Memory B cell (primary cell): Measurements from ENCODE around the gene CAMK1D.
"Not testable (repeated sequence)": the region's sequence is repeated elsewhere in the genome, so short reads cannot be mapped to it uniquely, and the experiment has no call there.

ENCODE experiments used
- ATAC-seq: fragments of 150-1000 bp; cut with Tn5 transposase; 2 replicates; pipeline ENCODE4 v1.10.0; 2021; ENCODE audit warnings: low read depth, mild to moderate bottlenecking, moderate library complexity
- DNase-seq, 2 donors: peaks; one replicate each; pipeline ENCODE4 v3.0.0; 2022; ENCODE audit warnings: low spot score in 2 of 2
- H3K27ac Mint-ChIP-seq: one replicate; pipeline ENCODE4 v1.8.0; 2022; ENCODE audit warnings: mild to moderate bottlenecking, moderate library complexity, mixed read lengths
- H3K27me3 Mint-ChIP-seq: one replicate; pipeline ENCODE4 v1.8.0; 2022; ENCODE audit warnings: mixed read lengths
- H3K36me3 Mint-ChIP-seq: one replicate; pipeline ENCODE4 v1.8.0; 2022; ENCODE audit warnings: mild to moderate bottlenecking, mixed read lengths
- H3K4me1 Mint-ChIP-seq: one replicate; pipeline ENCODE4 v1.8.0; 2022; ENCODE audit warnings: mixed read lengths
- H3K4me3 Mint-ChIP-seq: one replicate; pipeline ENCODE4 v1.8.0; 2022; ENCODE audit warnings: mild to moderate bottlenecking, moderate library complexity, mixed read lengths
- H3K9me3 Mint-ChIP-seq: one replicate; pipeline ENCODE4 v1.8.0; 2022; ENCODE audit warnings: mixed read lengths

Gene CAMK1D

GRCh38 chr10:12350167-12350872 lies 973 bp downstream of the CAMK1D start:
- Mint-ChIP-seq H3K9me3 (no peaks in the 10 kb centered on the region), H3K27me3 (no peaks in the 10 kb centered on the region), H3K27ac (peak overlapping the region; percentile 98), H3K4me1 (peaks cover 39% of the 10 kb centered on the region), H3K36me3 (peaks cover 12% of the 10 kb centered on the region), H3K4me3 (peak overlapping the region; percentile 98)
- DNase-seq (peak; percentile 52 to 73), ATAC-seq (peak; percentile 44)

DNA sequence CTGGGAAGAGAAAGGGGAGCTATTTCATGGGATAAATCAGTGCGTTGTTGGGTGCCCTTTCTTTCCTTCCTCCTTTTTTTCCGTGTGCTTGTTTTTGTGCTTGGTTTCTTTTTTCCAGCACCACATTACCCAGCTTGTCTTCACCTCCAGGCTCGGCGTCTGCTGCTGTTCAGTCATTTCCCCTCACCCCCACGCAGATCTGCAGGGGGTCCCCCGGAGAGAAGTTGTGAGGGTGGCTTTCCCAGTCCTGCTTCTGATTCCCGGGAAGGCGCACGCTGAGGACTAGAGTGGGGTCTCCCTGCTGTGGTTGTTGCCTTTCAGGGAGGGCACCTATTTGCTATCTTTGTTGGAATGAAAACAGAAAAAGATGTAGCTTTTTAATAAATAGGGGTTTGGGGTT lies 1.6 kb downstream of the CAMK1D start:
- ATAC-seq (no peak), DNase-seq (no peak)
- H3K27me3 Mint-ChIP-seq = no peaks in the 10 kb centered on the region
- H3K4me1 Mint-ChIP-seq = peaks cover 43% of the 10 kb centered on the region
- no peaks in the 10 kb centered on the region for H3K9me3 Mint-ChIP-seq
- peaks cover 12% of the 10 kb centered on the region for H3K36me3 Mint-ChIP-seq
- peak overlapping the region; percentile 98 for H3K27ac Mint-ChIP-seq
- H3K4me3 Mint-ChIP-seq = peak overlapping the region; percentile 98

GRCh38 chr10:12351447-12351846 lies 2.1 kb downstream of the CAMK1D start:
- Mint-ChIP-seq H3K27me3 (no peaks in the 10 kb centered on the region), H3K9me3 (no peaks in the 10 kb centered on the region), H3K36me3 (peaks cover 12% of the 10 kb centered on the region), H3K27ac (peak overlapping the region; percentile 98), H3K4me1 (peaks cover 46% of the 10 kb centered on the region), H3K4me3 (peak overlapping the region; percentile 98)
- no peak for DNase-seq
- ATAC-seq = no peak

GRCh38 chr10:12351889-12352288 lies 2.5 kb downstream of the CAMK1D start:
- peaks cover 13% of the 10 kb centered on the region for H3K36me3 Mint-ChIP-seq
- no peak for DNase-seq
- no peaks in the 10 kb centered on the region for H3K9me3 Mint-ChIP-seq
- H3K4me3 Mint-ChIP-seq = peak overlapping the region; percentile 98
- peak overlapping the region; percentile 98 for H3K27ac Mint-ChIP-seq
- peaks cover 49% of the 10 kb centered on the region for H3K4me1 Mint-ChIP-seq
- no peak for ATAC-seq
- no peaks in the 10 kb centered on the region for H3K27me3 Mint-ChIP-seq

GRCh38 chr10:12353399-12354242 lies 4.3 kb downstream of the CAMK1D start:
- ATAC-seq (no peak), DNase-seq (no peak)
- no peaks in the 10 kb centered on the region for H3K9me3 Mint-ChIP-seq
- peaks cover 16% of the 10 kb centered on the region for H3K36me3 Mint-ChIP-seq
- peak overlapping the region; percentile 83 for H3K27ac Mint-ChIP-seq
- no peaks in the 10 kb centered on the region for H3K27me3 Mint-ChIP-seq
- H3K4me1 Mint-ChIP-seq = peaks cover 52% of the 10 kb centered on the region
- peak overlapping the region; percentile 64 for H3K4me3 Mint-ChIP-seq

DNA sequence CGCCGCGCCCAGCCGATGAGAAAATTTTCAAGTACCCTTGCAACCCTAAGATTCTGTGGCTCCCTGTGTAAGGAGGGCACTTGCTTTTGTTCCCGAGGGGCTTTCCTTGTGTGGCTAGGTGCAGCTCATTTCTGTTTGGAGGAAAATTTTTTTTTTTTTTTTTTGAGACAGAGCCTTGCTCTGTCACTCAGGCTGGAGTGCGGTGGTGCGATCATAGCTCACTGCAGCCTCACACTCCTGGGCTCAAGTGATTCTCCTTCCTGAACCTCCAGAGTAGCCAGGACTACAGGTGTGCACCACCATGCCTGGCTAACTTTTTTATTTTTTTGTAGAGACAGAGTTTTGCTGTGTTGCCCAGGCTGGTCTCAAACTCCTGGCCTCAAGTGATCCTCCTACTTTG lies 5.3 kb downstream of the CAMK1D start:
- H3K9me3 Mint-ChIP-seq, DNase-seq, H3K4me3 Mint-ChIP-seq, H3K27me3 Mint-ChIP-seq, ATAC-seq, H3K27ac Mint-ChIP-seq: not testable (repeated sequence)
- Mint-ChIP-seq H3K36me3 (peaks cover 14% of the 10 kb centered on the region), H3K4me1 (peaks cover 61% of the 10 kb centered on the region)

- Mint-ChIP-seq H3K9me3 (no peaks in the 10 kb centered on the region), H3K27ac (peak overlapping the region; percentile 73), H3K36me3 (peaks cover 14% of the 10 kb centered on the region), H3K4me3 (peak overlapping the region; percentile 58), H3K4me1 (peaks cover 64% of the 10 kb centered on the region), H3K27me3 (no peaks in the 10 kb centered on the region)
- no peak for ATAC-seq
- no peak for DNase-seq
These were observed 6.0 kb downstream of the CAMK1D start for GRCh38 chr10:12355384-12355783.

DNA sequence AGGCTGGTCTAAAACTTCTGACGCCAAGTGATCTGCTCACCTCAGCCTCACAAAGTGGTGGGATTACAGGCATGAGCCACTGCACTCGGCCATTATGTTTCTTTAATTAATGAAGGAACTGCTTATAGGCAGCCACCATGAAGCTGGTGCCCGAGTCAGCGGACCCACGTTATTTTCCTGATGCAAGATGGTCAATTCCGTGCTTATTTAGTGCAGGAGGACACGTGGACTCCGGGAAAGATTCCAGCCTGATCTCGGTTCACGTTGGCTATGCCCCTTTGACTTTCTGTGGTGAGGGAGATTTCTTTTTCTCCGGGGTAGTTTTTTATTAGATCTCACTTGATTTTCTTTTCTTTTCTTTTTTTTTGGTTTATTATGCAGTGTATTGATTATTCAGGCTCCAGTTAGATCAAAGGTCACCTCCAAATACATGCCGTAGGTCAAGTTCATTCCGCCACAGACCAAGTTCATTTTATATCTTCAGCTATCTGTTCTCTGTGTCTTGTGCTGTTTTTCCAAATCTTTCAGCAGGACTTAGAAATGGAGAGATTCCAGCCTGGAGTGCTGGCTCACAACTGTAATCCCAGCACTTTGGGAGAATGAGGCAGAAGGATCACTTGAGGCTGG lies 8.3 kb downstream of the CAMK1D start:
- peaks cover 68% of the 10 kb centered on the region for H3K4me1 Mint-ChIP-seq
- DNase-seq (no peak), ATAC-seq (no peak)
- H3K4me3 Mint-ChIP-seq = no peak overlapping the region
- H3K36me3 Mint-ChIP-seq = peaks cover 18% of the 10 kb centered on the region
- H3K27me3 Mint-ChIP-seq = no peaks in the 10 kb centered on the region
- H3K27ac Mint-ChIP-seq = peak overlapping the region; percentile 72
- H3K9me3 Mint-ChIP-seq = no peaks in the 10 kb centered on the region

DNA sequence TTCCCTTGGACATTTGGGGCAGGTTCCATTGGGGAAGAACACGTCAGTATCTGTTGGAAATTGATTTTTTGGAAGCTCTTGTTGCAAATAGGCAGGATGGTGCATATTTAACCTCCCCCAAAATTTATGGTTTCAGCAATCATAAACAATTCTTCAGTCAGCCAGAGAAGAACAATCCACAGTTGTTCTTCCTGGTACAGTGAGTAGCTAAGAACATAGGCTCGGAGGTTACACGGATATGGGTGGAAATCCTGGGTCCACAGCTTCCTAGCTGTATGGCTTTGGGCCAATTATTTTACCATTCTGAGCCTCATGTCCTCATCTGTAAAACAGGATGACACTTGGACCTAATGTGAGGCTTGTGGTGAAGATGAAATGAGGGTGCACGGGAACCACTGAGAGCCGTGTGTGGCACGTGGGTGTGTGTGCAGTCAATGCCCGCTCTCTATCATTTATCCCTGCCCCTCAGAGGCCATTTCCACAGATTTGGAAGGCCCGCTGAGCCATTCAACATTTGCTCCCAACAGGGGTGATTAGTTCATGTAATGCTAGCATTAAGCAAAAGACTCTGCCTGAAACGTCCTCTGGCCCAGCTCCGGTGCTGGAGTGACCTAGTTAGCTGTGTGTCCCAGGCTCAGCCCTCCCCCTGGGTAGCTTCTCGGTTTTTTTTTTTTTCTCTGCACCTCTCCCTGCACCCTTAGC lies 9.7 kb downstream of the CAMK1D start:
- H3K9me3 Mint-ChIP-seq = no peaks in the 10 kb centered on the region
- no peaks in the 10 kb centered on the region for H3K27me3 Mint-ChIP-seq
- peaks cover 12% of the 10 kb centered on the region for H3K36me3 Mint-ChIP-seq
- no peak for DNase-seq
- ATAC-seq = peak; percentile 23
- H3K4me1 Mint-ChIP-seq = peaks cover 60% of the 10 kb centered on the region
- H3K4me3 Mint-ChIP-seq = no peak overlapping the region
- peak overlapping the region; percentile 72 for H3K27ac Mint-ChIP-seq

DNA sequence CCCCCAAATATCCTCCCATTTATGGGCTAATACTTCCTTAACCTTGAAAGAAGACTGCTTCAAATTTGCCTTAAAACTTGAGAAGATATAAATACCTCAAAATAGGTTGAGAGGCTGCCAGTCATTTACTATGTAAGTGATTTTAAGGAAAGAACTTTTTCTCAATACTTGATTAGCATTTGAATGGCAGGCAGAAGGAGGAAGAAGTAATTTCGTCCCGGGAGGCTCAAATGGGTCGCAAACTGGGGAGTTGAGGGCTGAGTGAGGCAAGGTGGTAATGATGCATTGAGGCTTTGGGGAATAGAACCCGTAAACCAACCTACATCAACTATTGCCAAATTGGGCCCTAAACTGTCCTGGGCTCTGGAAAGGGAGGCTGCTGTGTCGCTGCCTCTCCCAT lies 11.1 kb downstream of the CAMK1D start:
- peaks cover 56% of the 10 kb centered on the region for H3K4me1 Mint-ChIP-seq
- no peak overlapping the region for H3K4me3 Mint-ChIP-seq
- peak overlapping the region; percentile 35 for H3K27ac Mint-ChIP-seq
- peaks cover 9% of the 10 kb centered on the region for H3K36me3 Mint-ChIP-seq
- DNase-seq = no peak
- H3K9me3 Mint-ChIP-seq = no peaks in the 10 kb centered on the region
- no peak for ATAC-seq
- H3K27me3 Mint-ChIP-seq = no peaks in the 10 kb centered on the region

DNA sequence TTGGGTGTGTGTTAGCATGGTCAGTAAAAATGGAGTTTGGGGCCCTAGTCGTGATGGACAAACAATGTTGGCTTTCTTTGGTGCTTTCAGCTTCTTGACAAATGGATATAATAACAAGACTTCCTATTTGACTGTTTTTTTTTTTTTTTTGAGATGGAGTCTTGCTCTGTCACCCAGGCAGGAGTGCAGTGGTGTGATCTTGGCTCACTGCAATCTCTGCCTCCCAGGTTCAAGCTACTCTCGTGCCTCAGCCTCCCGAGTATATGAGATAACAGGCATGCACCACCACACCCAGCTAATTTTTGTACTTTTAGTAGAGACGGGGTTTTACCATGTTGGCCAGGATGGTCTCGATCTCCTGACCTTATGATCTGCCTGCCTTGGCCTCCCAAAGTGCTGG lies 11.8 kb downstream of the CAMK1D start:
- Mint-ChIP-seq H3K36me3 (peaks cover 12% of the 10 kb centered on the region), H3K4me1 (peaks cover 55% of the 10 kb centered on the region), H3K27ac (peak overlapping the region; percentile 35)
- H3K4me3 Mint-ChIP-seq, ATAC-seq, H3K9me3 Mint-ChIP-seq, H3K27me3 Mint-ChIP-seq, DNase-seq: not testable (repeated sequence)

DNA sequence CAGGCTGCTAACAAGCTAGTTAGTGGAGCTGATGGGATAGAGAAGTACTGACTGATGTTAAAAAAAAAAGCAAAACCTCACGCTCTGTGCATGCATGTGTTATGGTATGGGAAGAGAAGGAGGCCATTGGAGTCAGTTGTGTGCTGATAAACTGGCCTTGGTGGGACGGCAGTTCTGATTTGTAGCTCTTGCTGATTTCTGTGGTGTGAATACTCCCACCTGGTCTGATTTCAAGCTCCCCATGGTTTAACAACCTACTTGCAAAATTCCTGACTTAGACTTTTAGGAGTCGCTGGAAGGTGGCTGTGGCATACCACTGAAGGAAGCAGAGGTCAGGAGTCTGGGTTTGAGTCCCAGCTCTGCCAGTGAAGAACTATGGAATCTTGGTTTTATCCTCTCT lies 15.2 kb downstream of the CAMK1D start:
- H3K27ac Mint-ChIP-seq = no peak overlapping the region
- no peaks in the 10 kb centered on the region for H3K27me3 Mint-ChIP-seq
- DNase-seq = no peak
- H3K4me3 Mint-ChIP-seq = no peak overlapping the region
- H3K36me3 Mint-ChIP-seq = peaks cover 14% of the 10 kb centered on the region
- no peaks in the 10 kb centered on the region for H3K9me3 Mint-ChIP-seq
- peaks cover 46% of the 10 kb centered on the region for H3K4me1 Mint-ChIP-seq
- no peak for ATAC-seq

DNA sequence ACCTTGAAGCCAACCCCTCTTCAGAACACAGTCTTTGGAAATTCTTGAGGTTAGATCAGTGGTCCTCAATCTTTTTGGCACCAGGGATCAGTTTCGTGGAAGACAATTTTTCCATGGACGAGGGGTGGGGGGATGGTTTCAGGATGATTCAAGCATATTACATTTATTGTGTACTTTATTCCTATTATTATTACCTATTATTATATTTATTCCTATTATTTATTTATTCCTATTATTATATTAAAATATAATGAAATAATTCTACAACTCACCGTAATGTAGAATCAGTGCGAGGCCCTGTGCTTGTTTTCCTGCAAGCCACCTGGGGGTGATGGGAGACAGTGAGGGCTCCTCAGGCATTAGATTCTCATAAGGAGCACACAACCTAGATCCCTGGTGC lies 17.9 kb downstream of the CAMK1D start:
- Mint-ChIP-seq H3K9me3 (no peaks in the 10 kb centered on the region), H3K4me1 (peaks cover 27% of the 10 kb centered on the region), H3K27ac (peak overlapping the region; percentile 13), H3K27me3 (no peaks in the 10 kb centered on the region), H3K36me3 (peaks cover 11% of the 10 kb centered on the region), H3K4me3 (no peak overlapping the region)
- no peak for DNase-seq
- ATAC-seq = no peak

GRCh38 chr10:12369982-12370381 lies 20.6 kb downstream of the CAMK1D start:
- Mint-ChIP-seq H3K36me3 (peaks cover 11% of the 10 kb centered on the region), H3K4me3 (no peak overlapping the region), H3K27me3 (no peaks in the 10 kb centered on the region), H3K4me1 (peaks cover 21% of the 10 kb centered on the region), H3K9me3 (no peaks in the 10 kb centered on the region), H3K27ac (no peak overlapping the region)
- ATAC-seq = no peak
- DNase-seq = no peak
